ENCODE results near the gene ADAT1.

ADAT1 gene

GRCh38 chr16:75622761-75623605, at the start of gene ADAT1:
ADAT1 (minus strand) TSS chr16:75623281; CDS start chr16:75620799, 2,482 bp downstream.
- peak; percentile 65 for DNase-seq (ENCODE audit: low spot score)

GRCh38 chr16:75667503-75667902, 44.4 kb upstream of the ADAT1 start:
- no peak for DNase-seq (ENCODE audit: low spot score)

- DNase-seq (ENCODE audit: low spot score): no peak
These were observed 37.7 kb upstream of the ADAT1 start for GRCh38 chr16:75660726-75661302.

- no peak for DNase-seq (ENCODE audit: low spot score)
These were observed 37.2 kb upstream of the ADAT1 start for GRCh38 chr16:75660321-75660720.

- DNase-seq (ENCODE audit: low spot score): no peak
These were observed 35.1 kb upstream of the ADAT1 start for GRCh38 chr16:75658175-75658574.

GRCh38 chr16:75653922-75654321, 30.8 kb upstream of the ADAT1 start:
- DNase-seq (ENCODE audit: low spot score): no peak

- peak; percentile 59 for DNase-seq (ENCODE audit: low spot score)
These were observed 25.4 kb upstream of the ADAT1 start for GRCh38 chr16:75648265-75649076.

- DNase-seq (ENCODE audit: low spot score): peak; percentile 87
These were observed 24.6 kb upstream of the ADAT1 start, which contains the start of the genes KARS1 and TERF2IP for GRCh38 chr16:75647492-75648264. KARS1 (minus strand) TSS chr16:75647665; CDS start chr16:75647639, 26 bp downstream. TERF2IP (plus strand) TSS chr16:75647773; CDS start chr16:75647883, 110 bp downstream.

GRCh38 chr16:75647112-75647491, 24.0 kb upstream of the ADAT1 start:
- no peak for DNase-seq (ENCODE audit: low spot score)

- no peak for DNase-seq (ENCODE audit: low spot score)
These were observed 21.3 kb upstream of the ADAT1 start for GRCh38 chr16:75644240-75645012.

- DNase-seq (ENCODE audit: low spot score): no peak
These were observed 17.5 kb upstream of the ADAT1 start for GRCh38 chr16:75640598-75640997.

GRCh38 chr16:75635036-75635435, 12.0 kb upstream of the ADAT1 start:
- no peak for DNase-seq (ENCODE audit: low spot score)

- DNase-seq (ENCODE audit: low spot score): no peak
These were observed 9.8 kb upstream of the ADAT1 start for GRCh38 chr16:75632857-75633256.

- no peak for DNase-seq (ENCODE audit: low spot score)
These were observed 7.0 kb upstream of the ADAT1 start for GRCh38 chr16:75630052-75630451.

GRCh38 chr16:75629132-75629531, 6.1 kb upstream of the ADAT1 start:
- no peak for DNase-seq (ENCODE audit: low spot score)

- DNase-seq (ENCODE audit: low spot score): no peak
These were observed 5.3 kb upstream of the ADAT1 start for GRCh38 chr16:75628351-75628750.

- DNase-seq (ENCODE audit: low spot score): peak; percentile 62
These were observed 4.8 kb upstream of the ADAT1 start for GRCh38 chr16:75627851-75628250.

- no peak for DNase-seq (ENCODE audit: low spot score)
These were observed 3.7 kb upstream of the ADAT1 start for GRCh38 chr16:75626806-75627205.

- no peak for DNase-seq (ENCODE audit: low spot score)
These were observed 1.8 kb upstream of the ADAT1 start for GRCh38 chr16:75624921-75625334.

- DNase-seq (ENCODE audit: low spot score): no peak
These were observed 2.0 kb downstream of the ADAT1 start for GRCh38 chr16:75621170-75621477.
